HPDE6-E6E7 (cell line): ENCODE data around the gene HCFC1.
A peak's percentile ranks its signal among the peaks of the same experiment; 100 is the strongest.

Experiments used
- DNase-seq: peaks from one replicate; pipeline ENCODE4 v3.0.0; 2011; ENCODE audit warnings: missing footprints; ENCODE audit errors: extremely low spot score

Gene HCFC1

DNA sequence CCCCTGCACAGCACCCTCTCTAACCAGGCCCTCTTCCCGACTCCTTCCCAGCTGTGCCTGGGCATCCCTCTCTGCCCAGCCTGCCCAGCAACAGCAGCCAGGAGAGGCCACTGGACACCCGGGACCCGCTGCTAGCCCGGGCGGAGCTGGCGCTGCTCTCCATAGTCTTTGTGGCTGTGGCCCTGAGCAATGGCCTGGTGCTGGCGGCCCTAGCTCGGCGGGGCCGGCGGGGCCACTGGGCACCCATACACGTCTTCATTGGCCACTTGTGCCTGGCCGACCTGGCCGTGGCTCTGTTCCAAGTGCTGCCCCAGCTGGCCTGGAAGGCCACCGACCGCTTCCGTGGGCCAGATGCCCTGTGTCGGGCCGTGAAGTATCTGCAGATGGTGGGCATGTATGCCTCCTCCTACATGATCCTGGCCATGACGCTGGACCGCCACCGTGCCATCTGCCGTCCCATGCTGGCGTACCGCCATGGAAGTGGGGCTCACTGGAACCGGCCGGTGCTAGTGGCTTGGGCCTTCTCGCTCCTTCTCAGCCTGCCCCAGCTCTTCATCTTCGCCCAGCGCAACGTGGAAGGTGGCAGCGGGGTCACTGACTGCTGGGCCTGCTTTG, 66.0 kb downstream of the HCFC1 start:
- no peak for DNase-seq

DNA sequence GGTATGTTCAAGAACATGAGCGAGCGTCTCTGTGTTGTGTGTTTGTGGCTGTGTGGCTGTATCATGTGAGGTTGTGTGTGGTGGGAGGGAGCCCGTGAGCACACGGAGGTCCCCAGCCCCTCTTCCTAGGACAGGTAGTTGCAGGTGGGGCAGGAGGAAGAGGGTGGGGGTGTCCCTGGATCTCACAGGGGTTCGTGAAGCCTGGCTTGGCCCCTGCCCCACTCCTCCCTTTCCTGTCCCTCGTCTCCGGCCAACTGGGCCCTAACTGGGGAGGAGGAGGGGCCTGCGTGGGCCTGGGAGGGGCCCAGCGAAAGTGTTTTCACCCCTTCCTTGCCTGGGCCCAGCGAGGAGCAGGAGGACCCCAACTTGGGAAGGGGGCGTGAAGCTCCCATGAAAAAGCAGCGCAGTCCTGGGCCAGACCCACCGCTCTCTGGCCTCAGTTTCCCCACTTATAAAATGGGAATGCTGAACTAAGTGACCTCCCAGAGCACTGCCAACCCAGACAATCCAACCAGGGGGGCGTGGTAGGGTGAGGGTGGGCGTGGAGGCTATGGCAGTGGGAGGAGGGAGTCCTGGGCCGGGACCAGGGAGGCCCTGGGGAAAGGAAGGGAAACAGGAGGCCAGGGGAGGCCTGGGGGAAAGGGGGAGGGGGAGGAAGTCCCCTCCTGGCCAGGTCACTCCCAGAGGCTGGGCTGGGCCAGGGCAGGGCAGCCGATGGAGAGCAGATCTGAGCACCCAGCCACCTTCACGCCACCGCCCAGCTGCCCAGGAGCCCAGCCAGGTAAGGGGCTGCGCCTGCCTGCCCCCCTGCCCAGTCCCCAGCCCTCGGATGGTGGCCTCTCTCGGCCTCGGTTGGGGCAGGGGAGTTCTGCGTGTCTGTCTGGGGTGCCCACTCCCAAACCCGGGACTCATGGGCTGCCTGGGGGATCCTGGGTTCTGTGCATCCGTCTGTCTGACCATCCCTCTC, 67.3 kb downstream of the HCFC1 start, which contains the start of gene AVPR2:
AVPR2 (plus strand) TSS at position 683 of the 967 bp plus-strand sequence. CDS start 473 bp downstream, outside the sequence.
- DNase-seq: no peak

DNA sequence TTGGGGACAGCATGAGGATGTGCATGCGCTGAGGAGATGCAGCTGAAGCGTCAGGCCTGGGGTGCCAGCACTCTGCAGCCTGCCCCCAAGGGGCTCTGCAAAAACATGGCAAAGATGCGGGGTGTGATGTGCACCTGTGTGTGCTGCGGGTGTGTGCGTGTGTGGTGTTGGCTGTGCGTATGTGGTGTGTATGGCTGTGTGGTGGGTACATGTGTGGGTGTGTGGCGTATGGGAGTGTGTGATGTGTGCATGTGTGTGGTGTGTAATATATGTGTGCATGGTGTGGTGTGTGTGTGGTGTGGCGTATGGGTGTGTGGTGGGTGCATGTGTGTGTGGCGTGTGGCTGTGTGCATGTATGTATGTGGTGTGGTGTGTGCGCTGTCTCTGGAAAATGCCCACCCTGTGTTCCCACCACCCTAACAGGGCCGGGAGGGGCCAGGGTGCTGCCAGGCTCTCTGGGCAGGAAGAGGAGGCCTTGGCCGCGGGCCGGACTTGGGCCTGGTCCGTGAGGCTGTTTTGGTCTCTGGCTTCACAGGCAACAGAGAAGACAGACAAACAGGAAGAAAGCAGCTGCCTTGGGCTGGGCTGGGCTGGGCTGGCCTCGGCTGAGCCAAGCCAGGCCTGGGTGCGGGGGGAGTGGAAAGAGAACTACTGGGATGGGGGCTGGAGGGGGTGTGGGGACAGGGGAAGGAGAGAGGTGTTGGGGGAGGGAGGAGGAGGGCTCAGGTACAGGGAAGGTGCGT, 68.2 kb downstream of the HCFC1 start:
- DNase-seq: no peak

DNA sequence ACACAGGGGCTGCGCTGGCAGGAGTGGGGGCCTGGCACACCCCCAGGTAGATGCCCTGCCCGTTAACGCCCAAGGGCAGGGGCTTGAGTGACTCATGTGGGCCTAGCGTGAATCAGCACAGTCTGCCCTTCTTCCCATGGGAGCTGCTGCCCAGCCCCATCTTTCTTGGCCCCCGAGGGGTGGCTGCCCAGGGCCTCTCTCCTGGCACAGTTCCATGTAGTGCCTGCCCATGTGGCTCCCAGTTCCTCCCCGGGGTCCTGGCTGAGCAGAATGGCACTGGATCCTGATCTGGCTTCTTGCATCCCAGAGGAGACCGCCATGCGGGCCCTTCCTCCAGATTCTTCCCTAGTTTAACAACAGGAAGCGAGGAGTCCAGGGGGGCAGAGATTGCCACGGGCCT, 69.2 kb downstream of the HCFC1 start:
- no peak for DNase-seq

DNA sequence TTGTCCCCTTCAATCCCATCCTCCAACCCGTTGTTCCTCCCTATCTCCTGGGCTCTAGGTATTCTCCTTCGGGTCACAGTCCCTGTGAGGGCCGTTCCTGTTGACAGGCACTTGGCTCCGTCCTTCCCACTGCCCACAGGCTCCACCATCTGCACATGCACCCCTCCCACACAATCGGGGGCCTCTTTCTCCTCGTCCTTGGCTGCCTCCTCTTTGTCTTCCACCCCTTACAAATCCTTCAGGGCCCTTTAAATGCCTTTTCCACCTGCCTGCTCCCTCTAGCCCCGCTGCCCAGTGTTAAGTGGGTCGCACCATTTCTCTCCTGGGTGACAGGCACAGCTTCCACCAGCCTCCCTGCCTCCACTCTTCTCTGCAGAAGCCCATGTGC, 69.9 kb downstream of the HCFC1 start:
- no peak for DNase-seq

DNA sequence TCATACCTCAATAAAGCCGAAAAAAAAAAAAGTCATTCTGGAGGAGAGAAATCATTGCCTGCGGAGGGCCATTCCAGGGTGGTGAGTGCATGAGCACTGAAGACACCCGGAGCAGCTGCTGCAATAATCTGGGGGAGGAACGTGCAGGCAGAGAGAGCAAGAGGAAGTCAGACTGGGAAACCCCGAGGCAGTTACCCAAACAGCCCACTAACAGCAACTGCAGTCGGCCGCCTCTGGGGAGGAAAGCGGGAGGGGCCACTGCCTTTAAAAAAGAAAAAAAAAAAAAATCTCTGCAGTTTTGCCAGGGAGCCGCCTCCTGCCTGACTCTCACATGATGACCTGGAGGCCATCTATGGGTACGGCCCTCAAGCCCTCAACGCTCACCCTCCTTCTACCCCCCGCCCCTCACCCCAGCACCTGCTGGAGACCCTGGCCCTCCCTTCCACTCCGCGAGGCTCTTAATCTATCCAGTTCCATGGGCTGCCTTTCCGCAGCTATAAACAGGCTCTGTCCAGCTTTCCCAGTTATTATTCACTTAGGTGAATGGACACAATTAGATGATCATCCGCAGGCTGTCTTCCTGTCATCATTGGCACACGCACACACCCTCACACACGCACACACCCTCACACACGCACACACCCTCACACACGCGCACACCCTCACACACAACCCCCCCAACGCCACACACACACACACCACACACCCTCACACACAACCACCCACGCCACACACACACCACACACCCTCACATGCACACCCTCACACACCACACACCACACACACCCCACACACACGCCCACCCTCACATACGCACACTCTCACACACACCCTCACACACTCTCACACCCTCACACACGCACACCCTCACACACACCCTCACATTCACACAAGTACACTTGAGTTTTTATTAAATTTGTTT, 70.5 kb downstream of the HCFC1 start:
- peak; percentile 97 for DNase-seq

DNA sequence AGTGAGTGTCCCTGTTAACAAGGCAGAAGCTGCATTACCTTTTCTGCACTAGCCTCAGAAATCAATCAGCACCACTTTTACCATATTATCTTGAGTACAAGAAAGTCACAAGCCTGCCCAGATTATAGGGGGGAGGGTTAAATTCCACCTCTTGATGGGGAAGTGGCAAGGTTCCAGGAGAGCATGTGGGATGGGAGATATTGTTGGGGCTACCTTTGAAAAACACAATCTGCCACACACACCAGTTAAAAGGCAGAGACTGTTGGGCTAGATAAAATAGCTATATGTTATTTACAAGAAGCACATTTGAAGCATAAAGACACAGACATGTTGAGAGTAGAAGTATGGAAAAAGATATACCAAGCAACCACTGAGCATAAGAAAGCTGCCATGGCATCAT, 73.7 kb downstream of the HCFC1 start:
- no peak for DNase-seq
